HEK293 (cell line): ENCODE results near the gene ENTREP3.
A peak's percentile ranks its signal among the peaks of the same experiment; 100 is the strongest.

ENCODE experiments used
- KLF8 ChIP-seq: fragments of 450-650 bp; formaldehyde crosslinking; IDR thresholded peaks from 2 replicates; pipeline ENCODE4 v1.5.1; 2016; ENCODE audit warnings: missing biosample characterization, missing genetic modification characterization
- PRDM1 ChIP-seq: fragments of 450-650 bp; formaldehyde crosslinking; IDR thresholded peaks from 2 replicates; pipeline ENCODE4; 2016; ENCODE audit warnings: missing biosample characterization, missing genetic modification characterization
- YY1 ChIP-seq: fragments of 450-650 bp; formaldehyde crosslinking; IDR thresholded peaks from 2 replicates; pipeline ENCODE4 v1.5.1; 2018; ENCODE audit warnings: missing biosample characterization, missing genetic modification characterization
- ZBTB48 ChIP-seq: fragments of 450-650 bp; formaldehyde crosslinking; IDR thresholded peaks from 2 replicates; pipeline ENCODE4 v1.5.1; 2016; ENCODE audit warnings: missing biosample characterization, missing genetic modification characterization
- ZBTB8A ChIP-seq: fragments of 450-650 bp; formaldehyde crosslinking; IDR thresholded peaks from 2 replicates; pipeline ENCODE4 v1.5.1; 2016; ENCODE audit warnings: missing biosample characterization, missing genetic modification characterization
- ZNF114 ChIP-seq: fragments of 450-650 bp; formaldehyde crosslinking; IDR thresholded peaks from 2 replicates; pipeline ENCODE4 v1.5.0; 2017; ENCODE audit warnings: missing biosample characterization, missing genetic modification characterization
- ZNF174 ChIP-seq: fragments of 450-650 bp; formaldehyde crosslinking; IDR thresholded peaks from 2 replicates; pipeline ENCODE4 v1.5.0; 2017; ENCODE audit warnings: missing biosample characterization, mild to moderate bottlenecking, missing genetic modification characterization
- ZNF175 ChIP-seq: fragments of 450-650 bp; formaldehyde crosslinking; IDR thresholded peaks from 2 replicates; pipeline ENCODE4 v1.5.1; 2016; ENCODE audit warnings: missing biosample characterization, missing genetic modification characterization
- ZNF2 ChIP-seq: fragments of 450-650 bp; formaldehyde crosslinking; IDR thresholded peaks from 2 replicates; pipeline ENCODE4 v1.5.1; 2016; ENCODE audit warnings: missing biosample characterization, missing genetic modification characterization
- ZNF341 ChIP-seq: fragments of 450-650 bp; formaldehyde crosslinking; IDR thresholded peaks from 2 replicates; pipeline ENCODE4; 2016; ENCODE audit warnings: low read depth, missing biosample characterization, missing genetic modification characterization
- ZNF366 ChIP-seq: fragments of 450-650 bp; formaldehyde crosslinking; conservative IDR thresholded peaks from 2 replicates; pipeline ENCODE4 v1.5.1; 2016; ENCODE audit warnings: missing biosample characterization, missing genetic modification characterization
- ZNF473 ChIP-seq: fragments of 450-650 bp; formaldehyde crosslinking; IDR thresholded peaks from 2 replicates; pipeline ENCODE4 v1.5.1; 2017; ENCODE audit warnings: missing biosample characterization, missing genetic modification characterization
- ZNF521 ChIP-seq: fragments of 450-650 bp; formaldehyde crosslinking; IDR thresholded peaks from 2 replicates; pipeline ENCODE4 v1.5.1; 2017; ENCODE audit warnings: missing biosample characterization, mild to moderate bottlenecking, missing genetic modification characterization
- ZNF560 ChIP-seq: fragments of 450-650 bp; formaldehyde crosslinking; IDR thresholded peaks from 2 replicates; pipeline ENCODE4 v1.5.1; 2017; ENCODE audit warnings: missing biosample characterization, missing genetic modification characterization, borderline replicate concordance
- ZNF585B ChIP-seq: fragments of 450-650 bp; formaldehyde crosslinking; IDR thresholded peaks from 2 replicates; pipeline ENCODE4 v1.5.1; 2016; ENCODE audit warnings: missing biosample characterization, missing genetic modification characterization
- ZNF600 ChIP-seq: fragments of 450-650 bp; formaldehyde crosslinking; IDR thresholded peaks from 2 replicates; pipeline ENCODE4 v1.5.1; 2016; ENCODE audit warnings: missing biosample characterization, missing genetic modification characterization
- ZNF660 ChIP-seq: fragments of 450-650 bp; IDR thresholded peaks from 2 replicates; pipeline ENCODE4 v1.5.1; 2018; ENCODE audit warnings: missing biosample characterization, mild to moderate bottlenecking, missing genetic modification characterization
- ZNF677 ChIP-seq: fragments of 450-650 bp; IDR thresholded peaks from 2 replicates; pipeline ENCODE4 v1.5.0; 2018; ENCODE audit warnings: missing biosample characterization, mild to moderate bottlenecking, missing genetic modification characterization, moderate library complexity
- TF ChIP-seq, protein P1 (sequence below): fragments of 450-650 bp; formaldehyde crosslinking; IDR thresholded peaks from 2 replicates; pipeline ENCODE4 v1.5.1; 2016; ENCODE audit warnings: missing biosample characterization, missing genetic modification characterization
- TF ChIP-seq, protein P2 (sequence below): fragments of 450-650 bp; formaldehyde crosslinking; IDR thresholded peaks from 2 replicates; pipeline ENCODE4 v1.5.1; 2017; ENCODE audit warnings: missing biosample characterization, missing genetic modification characterization
- TF ChIP-seq, protein P3 (sequence below): fragments of 450-650 bp; formaldehyde crosslinking; IDR thresholded peaks from 2 replicates; pipeline ENCODE4 v1.5.1; 2017; ENCODE audit warnings: missing biosample characterization, missing genetic modification characterization
- TF ChIP-seq, protein P4 (sequence below): fragments of 450-650 bp; formaldehyde crosslinking; IDR thresholded peaks from 2 replicates; pipeline ENCODE4 v1.5.1; 2016; ENCODE audit warnings: missing biosample characterization, missing genetic modification characterization
- TF ChIP-seq, protein P5 (sequence below): fragments of 450-650 bp; formaldehyde crosslinking; IDR thresholded peaks from 2 replicates; pipeline ENCODE4 v1.5.1; 2016; ENCODE audit warnings: missing biosample characterization, missing genetic modification characterization
- TF ChIP-seq, protein P6 (sequence below): fragments of 450-650 bp; formaldehyde crosslinking; IDR thresholded peaks from 2 replicates; pipeline ENCODE4 v1.5.1; 2016; ENCODE audit warnings: missing biosample characterization, missing genetic modification characterization
- TF ChIP-seq, protein P7 (sequence below): fragments of 450-650 bp; formaldehyde crosslinking; IDR thresholded peaks from 2 replicates; pipeline ENCODE4 v1.5.1; 2017; ENCODE audit warnings: missing biosample characterization, mild to moderate bottlenecking, missing genetic modification characterization, moderate library complexity

ENTREP3 gene

DNA sequence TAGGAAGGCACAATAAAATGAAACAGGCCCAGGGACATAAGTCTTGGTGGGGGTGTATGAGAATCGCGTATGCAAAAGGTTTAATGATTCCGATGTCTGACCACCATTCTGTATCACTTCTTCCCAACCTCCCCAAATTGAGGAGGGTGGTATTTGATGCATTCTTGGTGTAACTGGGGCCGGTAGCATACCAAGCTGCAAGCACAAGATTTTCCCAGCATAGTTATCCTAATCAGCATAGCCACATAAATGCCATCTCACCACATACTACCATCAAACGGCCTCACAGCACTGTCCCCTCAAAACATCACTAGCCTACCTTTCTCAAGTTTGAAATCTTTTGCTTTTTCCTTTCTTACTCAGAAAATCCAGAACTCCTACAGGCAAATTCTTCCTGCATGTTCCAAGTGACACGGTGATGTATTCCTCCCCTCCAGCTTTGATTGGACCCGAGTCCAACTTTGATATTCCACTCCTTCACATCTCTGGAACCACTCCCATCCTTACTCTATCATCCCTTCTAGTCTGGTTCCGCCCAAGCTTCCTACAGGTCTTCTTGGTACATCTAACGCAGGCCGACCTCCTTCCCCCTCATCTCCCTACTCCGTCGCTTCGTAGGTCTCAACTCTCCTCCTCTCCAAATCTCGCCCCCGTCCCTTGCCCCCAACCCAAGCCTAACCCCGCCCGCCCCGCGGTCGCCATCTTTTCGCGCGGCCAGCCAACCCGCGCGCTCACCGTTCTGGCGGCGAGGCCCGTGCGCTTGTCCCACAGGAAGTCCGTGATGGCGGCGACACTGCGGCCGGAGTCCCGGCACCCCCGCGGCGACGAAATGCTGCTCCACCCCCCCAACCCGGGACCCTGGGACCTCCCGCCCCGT, 17.4 kb upstream of the ENTREP3 start (continued):
- TF ChIP-seq ZNF114 (tag by site-specific recombination) (no peak), ZBTB8A (tag by site-specific recombination) (peak; percentile 27; the same call in 1 of the 2 replicates), ZNF366 (peak; percentile 77), ZNF660 (tag by site-specific recombination) (no peak), ZNF174 (tag by site-specific recombination) (no peak), ZBTB48 (tag by site-specific recombination) (peak; percentile 68), PRDM1 (tag by site-specific recombination) (no peak), ZNF175 (tag by site-specific recombination) (0 out of 2 replicates have a peak, but pooled peaks have one; percentile 34), ZNF600 (tag by site-specific recombination) (peak; percentile 62), ZNF560 (tag by site-specific recombination) (no peak), KLF8 (peak; percentile 61; the same call in 1 of the 2 replicates), ZNF2 (tag by site-specific recombination) (no peak), ZNF341 (tag by site-specific recombination) (no peak), ZNF677 (no peak), ZNF473 (tag by site-specific recombination) (no peak), ZNF585B (peak; percentile 83), ZNF521 (tag by site-specific recombination) (no peak), YY1 (peak; percentile 89)
- TF ChIP-seq, protein P1, sequence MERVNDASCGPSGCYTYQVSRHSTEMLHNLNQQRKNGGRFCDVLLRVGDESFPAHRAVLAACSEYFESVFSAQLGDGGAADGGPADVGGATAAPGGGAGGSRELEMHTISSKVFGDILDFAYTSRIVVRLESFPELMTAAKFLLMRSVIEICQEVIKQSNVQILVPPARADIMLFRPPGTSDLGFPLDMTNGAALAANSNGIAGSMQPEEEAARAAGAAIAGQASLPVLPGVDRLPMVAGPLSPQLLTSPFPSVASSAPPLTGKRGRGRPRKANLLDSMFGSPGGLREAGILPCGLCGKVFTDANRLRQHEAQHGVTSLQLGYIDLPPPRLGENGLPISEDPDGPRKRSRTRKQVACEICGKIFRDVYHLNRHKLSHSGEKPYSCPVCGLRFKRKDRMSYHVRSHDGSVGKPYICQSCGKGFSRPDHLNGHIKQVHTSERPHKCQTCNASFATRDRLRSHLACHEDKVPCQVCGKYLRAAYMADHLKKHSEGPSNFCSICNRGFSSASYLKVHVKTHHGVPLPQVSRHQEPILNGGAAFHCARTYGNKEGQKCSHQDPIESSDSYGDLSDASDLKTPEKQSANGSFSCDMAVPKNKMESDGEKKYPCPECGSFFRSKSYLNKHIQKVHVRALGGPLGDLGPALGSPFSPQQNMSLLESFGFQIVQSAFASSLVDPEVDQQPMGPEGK (tag by site-specific recombination), result peak; percentile 82
- TF ChIP-seq, protein P2, sequence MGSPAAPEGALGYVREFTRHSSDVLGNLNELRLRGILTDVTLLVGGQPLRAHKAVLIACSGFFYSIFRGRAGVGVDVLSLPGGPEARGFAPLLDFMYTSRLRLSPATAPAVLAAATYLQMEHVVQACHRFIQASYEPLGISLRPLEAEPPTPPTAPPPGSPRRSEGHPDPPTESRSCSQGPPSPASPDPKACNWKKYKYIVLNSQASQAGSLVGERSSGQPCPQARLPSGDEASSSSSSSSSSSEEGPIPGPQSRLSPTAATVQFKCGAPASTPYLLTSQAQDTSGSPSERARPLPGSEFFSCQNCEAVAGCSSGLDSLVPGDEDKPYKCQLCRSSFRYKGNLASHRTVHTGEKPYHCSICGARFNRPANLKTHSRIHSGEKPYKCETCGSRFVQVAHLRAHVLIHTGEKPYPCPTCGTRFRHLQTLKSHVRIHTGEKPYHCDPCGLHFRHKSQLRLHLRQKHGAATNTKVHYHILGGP (tag by site-specific recombination), result no peak
- TF ChIP-seq, protein P3, sequence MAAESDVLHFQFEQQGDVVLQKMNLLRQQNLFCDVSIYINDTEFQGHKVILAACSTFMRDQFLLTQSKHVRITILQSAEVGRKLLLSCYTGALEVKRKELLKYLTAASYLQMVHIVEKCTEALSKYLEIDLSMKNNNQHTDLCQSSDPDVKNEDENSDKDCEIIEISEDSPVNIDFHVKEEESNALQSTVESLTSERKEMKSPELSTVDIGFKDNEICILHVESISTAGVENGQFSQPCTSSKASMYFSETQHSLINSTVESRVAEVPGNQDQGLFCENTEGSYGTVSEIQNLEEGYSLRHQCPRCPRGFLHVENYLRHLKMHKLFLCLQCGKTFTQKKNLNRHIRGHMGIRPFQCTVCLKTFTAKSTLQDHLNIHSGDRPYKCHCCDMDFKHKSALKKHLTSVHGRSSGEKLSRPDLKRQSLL (tag by site-specific recombination), result peak; percentile 87; the same call in 1 of the 2 replicates
- TF ChIP-seq, protein P4, sequence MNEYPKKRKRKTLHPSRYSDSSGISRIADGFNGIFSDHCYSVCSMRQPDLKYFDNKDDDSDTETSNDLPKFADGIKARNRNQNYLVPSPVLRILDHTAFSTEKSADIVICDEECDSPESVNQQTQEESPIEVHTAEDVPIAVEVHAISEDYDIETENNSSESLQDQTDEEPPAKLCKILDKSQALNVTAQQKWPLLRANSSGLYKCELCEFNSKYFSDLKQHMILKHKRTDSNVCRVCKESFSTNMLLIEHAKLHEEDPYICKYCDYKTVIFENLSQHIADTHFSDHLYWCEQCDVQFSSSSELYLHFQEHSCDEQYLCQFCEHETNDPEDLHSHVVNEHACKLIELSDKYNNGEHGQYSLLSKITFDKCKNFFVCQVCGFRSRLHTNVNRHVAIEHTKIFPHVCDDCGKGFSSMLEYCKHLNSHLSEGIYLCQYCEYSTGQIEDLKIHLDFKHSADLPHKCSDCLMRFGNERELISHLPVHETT (tag by site-specific recombination), result peak; percentile 57; the same call in 1 of the 2 replicates
- TF ChIP-seq, protein P5, sequence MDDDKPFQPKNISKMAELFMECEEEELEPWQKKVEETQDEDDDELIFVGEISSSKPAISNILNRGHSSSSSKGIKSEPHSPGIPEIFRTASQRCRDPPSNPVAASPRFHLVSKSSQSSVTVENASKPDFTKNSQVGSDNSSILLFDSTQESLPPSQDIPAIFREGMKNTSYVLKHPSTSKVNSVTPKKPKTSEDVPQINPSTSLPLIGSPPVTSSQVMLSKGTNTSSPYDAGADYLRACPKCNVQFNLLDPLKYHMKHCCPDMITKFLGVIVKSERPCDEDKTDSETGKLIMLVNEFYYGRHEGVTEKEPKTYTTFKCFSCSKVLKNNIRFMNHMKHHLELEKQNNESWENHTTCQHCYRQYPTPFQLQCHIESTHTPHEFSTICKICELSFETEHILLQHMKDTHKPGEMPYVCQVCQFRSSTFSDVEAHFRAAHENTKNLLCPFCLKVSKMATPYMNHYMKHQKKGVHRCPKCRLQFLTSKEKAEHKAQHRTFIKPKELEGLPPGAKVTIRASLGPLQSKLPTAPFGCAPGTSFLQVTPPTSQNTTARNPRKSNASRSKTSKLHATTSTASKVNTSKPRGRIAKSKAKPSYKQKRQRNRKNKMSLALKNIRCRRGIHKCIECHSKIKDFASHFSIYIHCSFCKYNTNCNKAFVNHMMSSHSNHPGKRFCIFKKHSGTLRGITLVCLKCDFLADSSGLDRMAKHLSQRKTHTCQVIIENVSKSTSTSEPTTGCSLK (tag by site-specific recombination), result no peak
- TF ChIP-seq, protein P6, sequence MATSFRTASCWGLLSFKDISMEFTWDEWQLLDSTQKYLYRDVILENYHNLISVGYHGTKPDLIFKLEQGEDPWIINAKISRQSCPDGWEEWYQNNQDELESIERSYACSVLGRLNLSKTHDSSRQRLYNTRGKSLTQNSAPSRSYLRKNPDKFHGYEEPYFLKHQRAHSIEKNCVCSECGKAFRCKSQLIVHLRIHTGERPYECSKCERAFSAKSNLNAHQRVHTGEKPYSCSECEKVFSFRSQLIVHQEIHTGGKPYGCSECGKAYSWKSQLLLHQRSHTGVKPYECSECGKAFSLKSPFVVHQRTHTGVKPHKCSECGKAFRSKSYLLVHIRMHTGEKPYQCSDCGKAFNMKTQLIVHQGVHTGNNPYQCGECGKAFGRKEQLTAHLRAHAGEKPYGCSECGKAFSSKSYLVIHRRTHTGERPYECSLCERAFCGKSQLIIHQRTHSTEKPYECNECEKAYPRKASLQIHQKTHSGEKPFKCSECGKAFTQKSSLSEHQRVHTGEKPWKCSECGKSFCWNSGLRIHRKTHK (tag by site-specific recombination), result no peak
- TF ChIP-seq, protein P7, sequence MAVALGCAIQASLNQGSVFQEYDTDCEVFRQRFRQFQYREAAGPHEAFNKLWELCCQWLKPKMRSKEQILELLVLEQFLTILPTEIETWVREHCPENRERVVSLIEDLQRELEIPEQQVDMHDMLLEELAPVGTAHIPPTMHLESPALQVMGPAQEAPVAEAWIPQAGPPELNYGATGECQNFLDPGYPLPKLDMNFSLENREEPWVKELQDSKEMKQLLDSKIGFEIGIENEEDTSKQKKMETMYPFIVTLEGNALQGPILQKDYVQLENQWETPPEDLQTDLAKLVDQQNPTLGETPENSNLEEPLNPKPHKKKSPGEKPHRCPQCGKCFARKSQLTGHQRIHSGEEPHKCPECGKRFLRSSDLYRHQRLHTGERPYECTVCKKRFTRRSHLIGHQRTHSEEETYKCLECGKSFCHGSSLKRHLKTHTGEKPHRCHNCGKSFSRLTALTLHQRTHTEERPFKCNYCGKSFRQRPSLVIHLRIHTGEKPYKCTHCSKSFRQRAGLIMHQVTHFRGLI (tag by site-specific recombination), result 0 out of 2 replicates have a peak, but pooled peaks have one; percentile 45
